K562 (cell line): ENCODE measurements around the gene SCLT1. TPM values are rescaled to one million over a fixed set of nuclear protein-coding genes. Genes with fewer than 3 reads are reported as not detected.
A peak's percentile ranks its signal among the peaks of the same experiment; 100 is the strongest.

ENCODE experiments used
- ATAC-seq: fragments of 200-7000 bp; cut with Tn5 transposase; 3 replicates; pipeline ENCODE4 v1.9.1; 2020; ENCODE audit warnings: moderate library complexity
- BruUV-seq: library from RNA; stranded (reverse); fragments of 400-500 nt; replicated peaks from 2 replicates; lab custom pipeline; 2021; lab: Mats Ljungman, UMichigan
- CTCF ChIA-PET: fragments of 300-600 bp; formaldehyde crosslinking; extraction: SDS; loops from one replicate; lab custom pipeline; 2021; ENCODE audit warnings: low intra/inter-chr PET ratio; lab: Yijun Ruan, JAX
- POLR2A ChIA-PET: fragments of 300-600, 350-650 bp; sonication (Branson Sonifier 250); formaldehyde crosslinking; extraction: SDS; loops from one replicate; lab custom pipeline; 2021; ENCODE audit warnings: antibody characterized with exemption, inconsistent platforms; lab: Yijun Ruan, JAX
- DNase-seq, 4 experiments: peaks; one replicate each; pipeline versions ENCODE4 v3.0.0 to v3.0.0-alpha.2; 2011 to 2018; ENCODE audit warnings: low spot score in 3 of 4, mixed read lengths in 3 of 4; ENCODE audit errors: extremely low read depth in 1 of 4
- FAIRE-seq: peaks from 2 replicates; lab custom pipeline; 2011; peaks lifted over from hg19 to GRCh38; lab: Jason Lieb, UNC
- H2AFZ ChIP-seq: 2 replicates; pipeline ENCODE4 v1.6.0; 2011; ENCODE audit warnings: low read depth, low read length, control low read depth, inconsistent platforms
- H3K27ac ChIP-seq: fragments of 200-600 bp; 3 replicates; pipeline ENCODE4 v1.8.0; 2011; ENCODE audit warnings: low read depth, mild to moderate bottlenecking, control low read depth, inconsistent platforms, low read length, moderate library complexity, mixed read lengths; ENCODE audit errors: extremely low read depth
- H3K27me3 ChIP-seq, 2 experiments: fragments of 300-600 bp in 1 of 2; 2 replicates in 1 of 2; 3 replicates in 1 of 2; pipeline versions ENCODE4 v1.6.0 to v1.8.0; 2011; ENCODE audit warnings: inconsistent platforms in 2 of 2, low read length in 2 of 2, mild to moderate bottlenecking in 1 of 2, mixed read lengths in 1 of 2, moderate library complexity in 1 of 2; ENCODE audit not compliant: control insufficient read depth in 2 of 2, insufficient read depth in 2 of 2
- H3K36me3 ChIP-seq: fragments of 300-600 bp; 3 replicates; pipeline ENCODE4 v1.8.0; 2011; ENCODE audit warnings: mild to moderate bottlenecking, low read length, inconsistent platforms; ENCODE audit not compliant: control insufficient read depth, insufficient read depth
- H3K4me1 ChIP-seq, 2 experiments: fragments of 200-600 bp in 1 of 2; replicated peaks in 1 of 2; 2 replicates in 1 of 2; 3 replicates in 1 of 2; pipeline versions ENCODE4 v1.5.1 to v1.8.0; 2011; ENCODE audit warnings: inconsistent platforms in 2 of 2, low read length in 2 of 2, mild to moderate bottlenecking in 1 of 2, mixed read lengths in 1 of 2, moderate library complexity in 1 of 2; ENCODE audit not compliant: control insufficient read depth in 2 of 2, insufficient read depth in 2 of 2
- H3K4me2 ChIP-seq: 2 replicates; pipeline ENCODE4 v1.6.1; 2011; ENCODE audit warnings: low read length, control low read depth, inconsistent platforms, mixed read lengths; ENCODE audit not compliant: insufficient read depth
- H3K4me3 ChIP-seq: fragments of 200-600 bp; sonication (generic), shearing (Covaris generic); 2 replicates; pipeline ENCODE4 v1.5.1; 2016; ENCODE audit warnings: control low read depth, inconsistent platforms
- H3K79me2 ChIP-seq: fragments of 200-600 bp; 3 replicates; pipeline ENCODE4 v1.8.0; 2011; ENCODE audit warnings: low read length, inconsistent platforms; ENCODE audit not compliant: control insufficient read depth, insufficient read depth
- H3K9ac ChIP-seq, 2 experiments: 2 replicates each; pipeline versions ENCODE4 v1.6.0 to v1.6.1; 2011; ENCODE audit warnings: low read depth in 2 of 2, low read length in 2 of 2, control low read depth in 1 of 2, inconsistent platforms in 1 of 2, mild to moderate bottlenecking in 1 of 2, mixed read lengths in 1 of 2; ENCODE audit not compliant: insufficient read depth in 1 of 2
- H3K9me1 ChIP-seq: one replicate; pipeline ENCODE4 v1.6.0; 2011; ENCODE audit warnings: inconsistent platforms, mild to moderate bottlenecking, low read length, moderate library complexity; ENCODE audit not compliant: control insufficient read depth, insufficient read depth
- H3K9me3 ChIP-seq: replicated peaks from 2 replicates; pipeline ENCODE4 v1.5.1; 2011; ENCODE audit warnings: low read depth, low read length, inconsistent platforms; ENCODE audit not compliant: control insufficient read depth, insufficient read depth
- H4K20me1 ChIP-seq: replicated peaks from 2 replicates; pipeline ENCODE4 v1.6.1; 2011; ENCODE audit warnings: low read length, inconsistent platforms, mixed read lengths; ENCODE audit not compliant: control insufficient read depth, insufficient read depth
- BHLHE40 ChIP-seq: IDR thresholded peaks from 2 replicates; pipeline ENCODE4 v1.6.1; 2011; ENCODE audit warnings: low read length, improper control_type of control experiment
- CEBPG ChIP-seq, 3 experiments: fragments of 200-800 bp in 1 of 3; sonication (Bioruptor generic) in 1 of 3; sonication (generic) in 1 of 3; formaldehyde crosslinking in 1 of 3; IDR thresholded peaks in 2 of 3; conservative IDR thresholded peaks in 1 of 3; 2 replicates each; pipeline versions ENCODE4 v1.6.1 to v1.8.0; 2016 to 2022; ENCODE audit warnings: missing compliant biosample characterization in 2 of 3, missing genetic modification characterization in 2 of 3, mild to moderate bottlenecking in 1 of 3, missing genetic modification reagents in 1 of 3
- DACH1 ChIP-seq: fragments of 450-650 bp; IDR thresholded peaks from 2 replicates; pipeline ENCODE4 v1.6.1; 2018; ENCODE audit not compliant: partially characterized antibody
- KAT7 ChIP-seq: sonication (generic); formaldehyde crosslinking; IDR thresholded peaks from 2 replicates; pipeline ENCODE4 v1.8.0; 2022; ENCODE audit warnings: missing genetic modification reagents, mild to moderate bottlenecking, borderline replicate concordance
- TEAD2 ChIP-seq: fragments of 450-650 bp; IDR thresholded peaks from 2 replicates; pipeline ENCODE4 v1.6.1; 2016; ENCODE audit warnings: missing genetic modification characterization, control low read depth, missing compliant biosample characterization
- WGBS: fragments of 100-300 bp; shearing (Covaris generic); methylation state at CpG from one replicate; pipeline ENCODE4 v1.1.6; 2016; ENCODE audit warnings: low coverage, mixed read lengths; ENCODE audit not compliant: insufficient coverage; ENCODE audit errors: missing lambda C conversion rate; 5-methylcytosine and 5-hydroxymethylcytosine counted together
- in situ Hi-C: fragments of 300-500 bp; cut with MboI; formaldehyde crosslinking; loops from 4 replicates; pipeline ENCODE4 v1.15.0; 2018; ENCODE audit warnings: inconsistent platforms, mixed read lengths
- intact Hi-C: fragments of 100-400 bp; cut with micrococcal nuclease; formaldehyde crosslinking; loops from 2 replicates; pipeline ENCODE4 v1.14.2; 2022
- polyA plus RNA-seq, 8 experiments: library from polyadenylated mRNA; depleted of rRNA in 4 of 8; stranded (reverse) in 5 of 8; unstranded in 3 of 8; fragments of >200 nt; fragmentation: Nextera tagmentation in 2 of 8; fragmentation: Illumina TruSeq in 1 of 8; extraction: Ambion mirVana in 2 of 8; extraction: Trizol in 1 of 8; gene quantifications; 2 replicates each; pipeline versions ENCODE4 v1.2.1 to v1.2.3, GENCODE V29; 2011 to 2014; ENCODE audit warnings: inconsistent platforms in 1 of 8, missing spikeins in 1 of 8
- total RNA-seq, 7 experiments: library from RNA; depleted of rRNA in 6 of 7; stranded (reverse); fragments of >200 nt in 6 of 7; fragmentation: Illumina TruSeq in 2 of 7; extraction: Trizol in 2 of 7; gene quantifications; 2 replicates each; pipeline versions ENCODE4 v1.2.1 to v1.2.3, GENCODE V29; 2011 to 2021; ENCODE audit warnings: low replicate concordance in 1 of 7
- TF ChIP-seq, protein P1 (sequence below): fragments of 250-450 bp; sonication (Bioruptor Pico); IDR thresholded peaks from 2 replicates; pipeline ENCODE4 v1.5.0; 2021; ENCODE audit warnings: mild to moderate bottlenecking, moderate library complexity
- TF ChIP-seq, protein P2 (sequence below), 2 experiments: fragments of 200-800 bp in 1 of 2; sonication (Bioruptor generic) in 1 of 2; sonication (generic) in 1 of 2; formaldehyde crosslinking in 1 of 2; IDR thresholded peaks in 1 of 2; conservative IDR thresholded peaks in 1 of 2; 2 replicates each; pipeline versions ENCODE4 v1.5.0 to v1.6.1; 2016 to 2020; ENCODE audit warnings: missing compliant biosample characterization in 1 of 2, missing genetic modification characterization in 1 of 2, missing genetic modification reagents in 1 of 2

The SCLT1 gene
- total and polyA plus RNA-seq, 9 of the 15 experiments (the other 6 are each of a cell fraction or from before 2014, with no cell fraction given): 8.0 to 31.9 (median 24.2) TPM

DNA sequence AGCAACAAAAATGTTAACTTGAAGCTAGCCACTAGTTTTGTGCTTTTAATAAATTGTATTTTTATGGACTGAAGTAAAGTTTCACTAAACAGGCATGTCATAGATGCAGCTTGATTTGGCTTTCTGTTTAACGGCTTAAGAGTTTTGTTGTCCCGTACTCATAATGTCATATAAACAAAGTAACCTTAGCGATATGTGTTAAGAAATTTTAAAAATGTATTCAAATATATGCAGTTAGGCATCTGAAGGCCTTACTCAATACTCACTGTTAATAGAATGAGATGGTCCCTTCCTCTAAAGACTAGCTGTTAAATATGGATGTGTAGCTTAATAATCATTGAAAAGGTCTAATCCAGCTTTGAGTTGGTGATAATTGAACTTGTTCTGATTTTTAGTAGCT lies 1.0 kb upstream of the SCLT1 start:
- Histone ChIP-seq H3K9ac (peak overlapping the region in 1 of 2 experiments; percentile 85; a peak in 3 of 4 replicates), H3K4me3 (peak overlapping the region; percentile 68), H3K4me1 (peaks cover 0 to 7% of the 10 kb centered on the region in 2 experiments; a peak in 3 of 5 replicates), H2AFZ (peak overlapping the region; percentile 37), H3K27ac (peak overlapping the region; percentile 93; the same call in 2 of the 3 replicates), H3K27me3 (no peaks in the 10 kb centered on the region), H3K36me3 (no peaks in the 10 kb centered on the region), H3K79me2 (peaks cover 86% of the 10 kb centered on the region), H3K4me2 (peak overlapping the region; percentile 87), H4K20me1 (peaks cover 13% of the 10 kb centered on the region; the same call in 1 of the 2 replicates), H3K9me3 (no peaks in the 10 kb centered on the region), H3K9me1 (no peaks in the 10 kb centered on the region)
- TF ChIP-seq DACH1: no peak
- no peak for TF ChIP-seq CEBPG (CRISPR knock-in tag; IDR thresholded peaks at IDR 0.05)
- 0 out of 4 replicates have a peak, but pooled peaks of 1 of the 2 experiments have one; percentile 27 for TF ChIP-seq CEBPG (tag; conservative IDR thresholded peaks at IDR 0.05 in 1 of 2, IDR thresholded peaks at IDR 0.05 in 1 of 2)
- ChIA-PET POLR2A (interaction anchor here (0.7 kb wide), 1 partner anchor 83 kb away, joined by 4 read pairs; no protein-coding TSS in a partner anchor), CTCF (no interaction called here)
- DNase-seq: no peak
- WGBS: 1% methylated on average over 3 of the region's 3 CpGs
- FAIRE-seq: no peak
- in situ Hi-C loops: no loop called here
- intact Hi-C loops: loop anchor here (10.0 kb wide), 2 partner anchors 220 to 520 kb away; no protein-coding TSS in a partner anchor
- ATAC-seq: no peak
- BruUV-seq: no TSS peak

DNA sequence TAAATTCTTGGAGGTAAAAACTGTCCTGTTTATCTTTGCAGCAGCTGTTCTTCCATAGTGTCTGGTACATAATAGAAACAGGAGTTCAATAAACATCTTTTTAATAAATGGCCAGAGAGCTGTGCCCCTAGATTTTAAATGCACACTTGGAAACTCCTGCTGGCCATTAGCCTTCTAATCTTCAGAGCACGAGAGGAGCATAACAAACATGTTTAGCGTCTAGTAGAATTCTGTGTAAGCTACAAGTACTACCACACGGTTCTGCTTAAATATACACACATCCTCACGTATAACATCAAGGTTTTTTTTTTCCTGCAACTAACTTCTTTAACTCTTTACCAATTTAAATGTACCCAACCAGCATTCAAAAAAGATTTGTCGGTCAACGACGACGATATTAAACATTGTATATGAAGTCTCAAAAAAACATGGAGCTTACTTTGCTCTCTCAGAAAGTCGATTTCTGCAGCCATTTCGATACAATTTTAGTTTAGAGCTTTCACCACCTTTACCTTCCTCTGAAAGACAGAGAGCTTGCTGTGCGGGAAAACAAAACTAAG lies 628 bp downstream of the SCLT1 start:
- DNase-seq (peak in 1 of 4 experiments; percentile 22), ATAC-seq (0 out of 3 replicates have a peak, but pooled peaks have one; percentile 6), FAIRE-seq (peak; percentile 6)
- POLR2A ChIA-PET: interaction anchor here (0.6 to 1.5 kb wide), 6 partner anchors 9 to 52 kb away, joined by 3 to 6 read pairs (median 4); no protein-coding TSS in a partner anchor
- WGBS: 0% methylated on average over 11 of the region's 11 CpGs
- peak overlapping the region; percentile 68 for H3K4me3 ChIP-seq
- H3K4me2 ChIP-seq: peak overlapping the region; percentile 83
- no peaks in the 10 kb centered on the region for H3K9me3 ChIP-seq
- peaks cover 89% of the 10 kb centered on the region for H3K79me2 ChIP-seq
- in situ Hi-C loops (no loop called here), intact Hi-C loops (loop anchor here (1.0 to 10.0 kb wide), 3 partner anchors 53 to 518 kb away; no protein-coding TSS in a partner anchor)
- peak overlapping the region; percentile 90 for H2AFZ ChIP-seq
- H3K27ac ChIP-seq: peak overlapping the region; percentile 93
- peaks cover 13% of the 10 kb centered on the region; the same call in 1 of the 2 replicates for H4K20me1 ChIP-seq
- H3K4me1 ChIP-seq: peaks cover 0 to 2% of the 10 kb centered on the region in 2 experiments; a peak in 3 of 5 replicates
- no peaks in the 10 kb centered on the region for H3K27me3 ChIP-seq
- CTCF ChIA-PET: no interaction called here
- H3K9me1 ChIP-seq: no peaks in the 10 kb centered on the region
- TSS peak; percentile 56 for BruUV-seq
- peak overlapping the region; percentile 85 to 96 for H3K9ac ChIP-seq
- H3K36me3 ChIP-seq: no peaks in the 10 kb centered on the region
- TF ChIP-seq, protein P1, sequence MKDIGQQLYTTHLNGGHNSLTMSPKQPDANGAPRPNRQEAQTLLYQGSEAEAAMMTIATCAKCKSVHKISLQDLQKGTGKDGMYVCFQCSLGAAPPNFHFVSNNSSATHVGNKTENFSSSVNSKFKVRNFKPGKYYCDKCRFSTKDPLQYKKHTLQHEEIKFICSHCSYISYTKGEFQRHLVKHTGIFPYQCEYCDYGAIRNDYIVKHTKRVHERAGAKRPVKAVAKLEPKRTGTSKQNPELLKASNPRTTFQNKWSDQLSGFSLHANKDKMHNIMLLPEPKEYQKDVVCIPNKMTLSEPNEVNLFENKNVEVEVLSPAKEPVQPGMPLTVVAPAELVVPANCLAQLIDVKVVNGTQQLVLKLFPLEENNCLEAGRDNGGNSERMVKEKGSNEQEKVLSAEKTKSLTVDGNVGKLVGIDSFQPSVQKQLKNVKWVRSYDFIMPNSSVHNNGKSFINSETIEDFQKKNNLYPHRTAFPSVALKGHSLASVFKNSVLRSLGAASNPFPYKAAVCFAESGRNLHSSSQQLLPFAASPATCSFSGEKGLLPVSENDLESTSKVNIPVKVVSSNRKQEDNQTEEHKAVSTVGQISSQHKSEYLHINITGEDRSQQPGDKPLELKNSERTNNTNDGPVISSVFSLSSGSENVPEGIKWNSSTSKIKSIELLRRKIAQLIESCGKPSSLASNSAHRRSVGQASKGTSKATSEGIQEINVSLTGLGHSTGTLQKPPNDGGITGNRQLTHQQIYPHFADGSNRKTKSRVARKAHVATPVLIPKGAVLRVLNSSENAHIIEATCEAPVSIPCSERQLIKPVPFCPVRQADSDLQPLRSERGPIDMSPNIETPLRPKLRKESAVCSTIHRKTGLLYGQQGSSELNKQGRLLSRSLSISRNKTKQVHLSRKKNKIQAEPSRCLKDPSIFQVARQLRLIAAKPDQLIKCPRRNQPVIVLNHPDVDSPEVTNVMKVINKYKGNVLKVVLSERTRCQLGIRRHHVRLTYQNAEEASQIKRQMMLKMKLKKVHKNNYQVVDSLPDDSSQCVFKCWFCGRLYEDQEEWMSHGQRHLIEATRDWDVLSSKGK (CRISPR knock-in tag): no peak
- TF ChIP-seq, protein P2, sequence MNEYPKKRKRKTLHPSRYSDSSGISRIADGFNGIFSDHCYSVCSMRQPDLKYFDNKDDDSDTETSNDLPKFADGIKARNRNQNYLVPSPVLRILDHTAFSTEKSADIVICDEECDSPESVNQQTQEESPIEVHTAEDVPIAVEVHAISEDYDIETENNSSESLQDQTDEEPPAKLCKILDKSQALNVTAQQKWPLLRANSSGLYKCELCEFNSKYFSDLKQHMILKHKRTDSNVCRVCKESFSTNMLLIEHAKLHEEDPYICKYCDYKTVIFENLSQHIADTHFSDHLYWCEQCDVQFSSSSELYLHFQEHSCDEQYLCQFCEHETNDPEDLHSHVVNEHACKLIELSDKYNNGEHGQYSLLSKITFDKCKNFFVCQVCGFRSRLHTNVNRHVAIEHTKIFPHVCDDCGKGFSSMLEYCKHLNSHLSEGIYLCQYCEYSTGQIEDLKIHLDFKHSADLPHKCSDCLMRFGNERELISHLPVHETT (CRISPR knock-in tag; conservative IDR thresholded peaks at IDR 0.05 in 1 of 2, IDR thresholded peaks at IDR 0.05 in 1 of 2): peak in 1 of 2 experiments; percentile 61; a peak in 1 of 4 replicates
- 0 out of 2 replicates have a peak, but pooled peaks have one; percentile 2 for TF ChIP-seq KAT7
- 0 out of 2 replicates have a peak, but pooled peaks have one; percentile 1 for TF ChIP-seq BHLHE40
- TF ChIP-seq TEAD2 (tag): no peak
